GM21526 (cell line): ENCODE results near the gene PRMT1.
A peak's percentile ranks its signal among the peaks of the same experiment; 100 is the strongest.
"Not testable (repeated sequence)": the region's sequence is repeated elsewhere in the genome, so short reads cannot be mapped to it uniquely, and the experiment has no call there.

Source experiments
- ATAC-seq: cut with Tn5 transposase; IDR thresholded peaks from one replicate; pipeline ENCODE4 v1.9.1; 2021; ENCODE audit warnings: moderate library complexity; ENCODE audit not compliant: unreplicated experiment, low FRiP score

Gene PRMT1

DNA sequence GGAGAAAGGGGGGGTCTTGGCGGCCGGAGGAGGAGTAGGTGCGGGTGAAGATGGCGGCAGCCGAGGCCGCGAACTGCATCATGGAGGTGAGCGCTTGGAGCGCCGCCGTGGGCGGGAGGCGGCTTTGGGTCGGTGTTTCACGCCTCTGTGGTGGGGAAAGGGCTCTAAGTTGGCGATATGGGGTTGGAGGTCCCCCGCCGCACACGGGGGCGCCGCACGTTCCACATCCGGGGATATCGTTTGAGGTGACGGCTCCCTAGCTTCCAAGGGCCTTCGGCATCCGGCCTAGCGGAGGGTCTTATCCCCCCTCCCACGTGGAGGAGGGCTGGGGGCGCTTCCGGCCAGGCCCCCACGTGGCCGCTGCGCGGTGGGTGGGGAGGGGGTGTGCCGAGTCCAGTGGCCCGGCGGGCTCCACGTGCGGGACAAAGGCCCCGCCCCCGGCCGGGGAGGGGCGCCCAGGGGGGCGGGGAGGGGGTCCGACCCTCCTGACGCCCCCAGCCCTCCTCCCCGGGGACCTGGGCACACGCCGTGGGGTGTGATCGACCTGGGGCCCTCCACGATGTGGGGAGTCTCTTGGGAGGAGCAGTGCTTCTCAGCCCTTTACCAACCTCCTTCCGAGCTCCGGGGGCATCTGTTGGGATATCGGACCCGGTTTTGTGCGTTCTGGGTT is at the start of gene PRMT1:
Gene PRMT1 (plus strand): TSS at position 41 of the 670 bp plus-strand sequence. CDS start 10 bp downstream, at position 51.
- ATAC-seq: peak; percentile 5

- no peak for ATAC-seq
Observed at GRCh38 chr19:49629659-49630058, 47.4 kb upstream of the PRMT1 start.

GRCh38 chr19:49631014-49631588 is 46.0 kb upstream of the PRMT1 start:
- no peak for ATAC-seq

GRCh38 chr19:49631610-49632192 is 45.4 kb upstream of the PRMT1 start:
- ATAC-seq: no peak

- no peak for ATAC-seq
Observed at GRCh38 chr19:49632576-49632975, 44.5 kb upstream of the PRMT1 start.

GRCh38 chr19:49633273-49633672 is 43.8 kb upstream of the PRMT1 start:
- ATAC-seq: not testable (repeated sequence)

GRCh38 chr19:49635530-49636232 is 41.4 kb upstream of the PRMT1 start:
- no peak for ATAC-seq

DNA sequence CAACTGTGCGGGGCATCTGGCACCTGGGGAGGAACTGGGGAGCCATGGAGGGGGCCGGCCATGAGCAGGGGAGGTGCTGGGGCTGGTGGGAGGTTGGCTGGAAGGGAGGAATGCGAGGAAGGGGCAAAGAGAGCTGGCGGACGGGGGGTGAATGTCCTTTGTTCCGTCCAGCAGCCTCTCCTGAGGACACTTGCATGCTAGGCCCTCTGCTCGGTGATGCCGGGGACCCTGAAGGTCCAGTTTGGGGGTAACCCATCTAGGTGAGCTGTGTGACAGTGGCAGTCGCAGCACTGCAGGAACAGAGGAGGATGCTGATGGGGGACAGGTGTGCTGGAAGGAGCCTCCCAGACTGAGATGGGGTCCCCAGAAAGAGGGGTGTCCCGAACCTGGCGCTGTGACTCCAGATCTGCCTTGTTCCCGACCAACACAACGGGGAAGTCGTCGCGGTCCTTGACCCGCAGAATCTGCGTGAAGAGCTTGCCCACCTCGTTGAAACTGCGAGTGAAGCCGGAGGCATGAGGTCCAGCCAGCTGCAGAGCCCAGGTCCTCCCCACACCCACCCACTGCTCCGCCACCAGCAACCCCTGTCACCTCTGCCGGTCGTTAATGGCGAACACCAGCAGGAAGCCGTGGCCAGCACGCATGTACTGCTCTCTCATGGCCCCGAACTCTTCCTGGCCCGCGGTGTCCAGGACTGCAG is 40.7 kb upstream of the PRMT1 start:
- no peak for ATAC-seq

DNA sequence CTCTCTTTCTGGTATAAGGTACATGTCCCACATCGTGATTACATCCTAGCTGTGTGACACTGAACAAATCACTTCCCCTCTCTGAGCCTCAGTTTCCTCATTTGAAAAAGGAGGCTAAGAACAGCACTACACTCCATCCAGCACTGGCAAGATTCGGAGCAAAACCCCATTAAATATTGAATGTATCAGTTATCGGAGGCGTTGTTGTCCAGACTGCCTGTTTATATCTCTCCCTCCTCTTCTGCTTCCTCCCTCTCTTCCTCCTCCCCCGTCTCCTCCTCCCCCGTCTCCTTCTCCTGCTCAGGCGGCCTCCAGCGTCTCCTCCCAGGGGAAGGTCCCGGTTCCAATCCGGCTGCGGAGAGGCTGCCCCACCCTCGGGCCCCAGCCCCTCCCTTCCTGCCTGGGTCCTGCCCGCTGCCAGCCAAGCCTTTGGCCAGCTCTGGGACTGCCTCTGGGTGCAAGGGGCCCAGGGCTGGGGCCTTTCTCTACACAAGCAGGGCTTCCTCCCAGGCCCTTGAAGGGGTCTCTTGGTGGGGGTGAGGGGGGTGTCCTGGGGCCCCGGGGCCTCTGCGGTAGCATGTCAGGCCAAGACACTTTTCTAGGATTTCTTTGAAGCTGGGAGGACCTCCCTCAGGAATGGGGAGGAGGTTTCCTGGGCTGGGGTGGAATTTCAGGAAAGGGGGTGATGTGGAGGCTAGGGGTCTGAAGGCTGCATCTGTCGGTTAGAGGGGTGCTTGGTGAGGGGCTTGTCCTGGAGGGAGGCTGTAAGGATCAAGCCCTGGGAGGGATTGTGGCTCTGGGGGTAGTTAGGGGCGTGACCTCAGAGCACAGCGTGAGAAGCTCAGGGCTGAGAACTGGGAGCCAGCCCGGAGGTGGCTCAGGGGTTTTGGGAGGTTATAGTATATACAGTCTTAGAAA is 39.0 kb upstream of the PRMT1 start:
- no peak for ATAC-seq

DNA sequence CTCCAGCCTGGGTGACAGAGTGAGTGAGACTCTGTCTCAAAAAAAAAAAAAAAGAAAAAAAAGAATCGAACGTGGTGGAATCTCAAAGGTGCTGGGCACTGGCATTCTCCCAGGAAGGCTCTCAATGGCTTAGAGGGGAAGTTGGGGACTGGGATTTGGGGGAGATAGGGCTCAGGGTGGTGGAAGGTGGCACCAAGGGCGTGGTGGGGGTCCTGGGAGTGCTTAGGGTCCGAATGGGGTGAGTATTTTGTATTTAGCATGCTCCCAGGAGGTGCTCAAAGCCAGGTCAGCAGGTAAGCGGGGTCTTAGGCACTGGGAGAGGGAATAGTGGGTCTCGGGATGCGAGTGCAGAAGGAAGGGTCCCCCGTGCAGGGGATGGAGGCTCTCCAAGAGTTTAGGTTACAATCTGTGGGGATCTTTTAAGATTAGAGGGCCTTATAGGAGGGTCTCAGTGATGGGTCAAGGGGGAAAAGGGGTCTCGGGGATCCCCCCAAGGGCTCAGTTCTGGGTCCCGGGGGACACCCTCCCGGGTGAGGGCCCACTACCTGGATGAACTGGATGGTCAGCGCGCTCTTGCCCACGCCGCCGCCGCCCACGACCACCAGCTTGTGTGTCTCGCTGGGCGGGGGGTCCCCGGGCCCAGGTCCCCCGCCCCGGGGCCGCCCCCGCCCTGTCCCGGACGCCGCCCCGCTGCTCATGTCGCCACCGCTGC is 37.5 kb upstream of the PRMT1 start:
- no peak for ATAC-seq

DNA sequence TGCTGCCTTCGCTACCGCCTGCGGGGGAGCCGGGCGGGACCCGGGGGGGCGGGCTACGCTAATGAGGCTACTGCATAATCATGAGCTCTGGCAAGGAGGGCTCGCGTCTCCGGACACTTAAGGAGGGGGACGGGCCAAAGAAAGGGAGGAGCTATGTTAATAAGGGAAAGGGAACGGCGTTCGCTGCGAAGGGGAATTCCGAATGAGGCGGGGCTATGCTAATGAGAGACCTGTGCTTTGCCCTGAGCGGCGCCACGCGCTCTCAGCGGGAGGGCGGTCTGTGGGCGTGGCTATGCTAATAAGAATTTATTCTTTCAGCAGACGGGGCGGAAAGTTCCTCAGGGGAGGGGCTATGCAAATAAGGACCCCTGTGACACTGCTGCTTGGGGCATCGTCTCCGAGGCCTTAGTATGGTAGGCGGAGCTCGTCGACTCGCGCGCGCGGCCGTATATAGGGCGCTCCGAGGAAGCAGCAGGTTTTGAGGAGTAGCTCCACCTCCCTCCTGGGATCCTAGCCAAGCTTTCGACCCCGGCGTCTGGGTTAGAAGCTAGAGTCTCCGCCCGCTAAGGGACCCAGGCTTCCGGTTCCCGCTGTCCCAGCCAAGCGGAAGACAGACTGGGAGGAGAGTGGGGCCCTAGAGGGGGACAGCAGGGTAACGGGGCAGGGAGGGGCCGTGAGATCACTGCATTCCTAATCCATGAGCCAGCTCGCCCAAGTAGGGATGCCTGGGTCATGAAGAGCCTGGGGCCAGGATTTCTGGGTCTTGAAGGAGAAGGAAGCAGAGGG is 36.8 kb upstream of the PRMT1 start, which contains the start of gene RRAS:
Gene RRAS (minus strand): TSS at position 31 of the 786 bp plus-strand sequence. CDS start 45 bp downstream, outside the sequence.
- peak; percentile 52 for ATAC-seq

DNA sequence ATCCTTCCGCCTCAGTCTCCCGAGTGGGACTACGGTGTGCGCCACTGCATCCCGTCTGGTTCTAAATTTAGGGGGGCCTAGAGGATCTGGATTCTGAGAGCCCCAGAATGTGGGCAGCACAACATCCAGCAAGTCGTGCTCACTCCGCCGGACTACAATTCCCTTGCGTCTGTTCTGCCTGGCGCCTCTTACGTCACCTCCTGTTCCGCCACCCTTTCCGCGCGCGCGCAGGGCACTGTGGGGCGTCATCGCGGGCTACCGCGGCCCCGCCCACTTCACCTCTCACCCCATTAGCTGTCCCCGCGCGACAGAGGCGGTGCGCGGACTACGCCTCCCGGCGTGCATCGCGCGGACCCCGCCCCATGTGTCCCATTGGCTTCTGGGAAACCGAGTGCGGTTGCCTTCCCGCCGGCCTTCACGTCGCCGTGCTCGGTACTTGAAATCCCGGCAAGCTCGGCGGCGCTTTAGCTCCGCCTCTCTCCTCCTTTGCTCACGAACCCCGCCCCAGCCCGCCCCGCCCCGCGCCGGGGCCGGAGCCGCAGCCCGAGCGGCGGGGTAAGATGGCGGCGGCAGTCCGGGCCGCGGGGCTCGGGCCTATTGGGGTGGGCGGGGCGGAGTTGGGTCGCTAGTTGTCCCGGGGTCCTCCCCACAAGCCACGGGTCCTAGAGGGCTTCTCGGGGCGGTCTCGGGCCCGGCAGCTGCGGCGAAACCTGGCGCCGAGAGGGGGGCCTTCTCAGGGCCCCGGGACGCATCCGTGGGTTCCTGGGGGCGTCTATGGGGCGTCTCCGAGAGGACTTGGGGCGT is 35.2 kb upstream of the PRMT1 start, which contains the start of gene SCAF1:
Gene SCAF1 (plus strand): TSS at position 522 of the 804 bp plus-strand sequence. CDS start 2,818 bp downstream, outside the sequence.
- ATAC-seq: peak; percentile 47

GRCh38 chr19:49642492-49643035 is 34.5 kb upstream of the PRMT1 start:
- ATAC-seq: no peak

GRCh38 chr19:49643466-49643865 is 33.6 kb upstream of the PRMT1 start:
- ATAC-seq: no peak

- ATAC-seq: no peak
Observed at GRCh38 chr19:49645592-49645991, 31.5 kb upstream of the PRMT1 start.

GRCh38 chr19:49645995-49646394 is 31.1 kb upstream of the PRMT1 start:
- no peak for ATAC-seq

GRCh38 chr19:49646586-49646985 is 30.5 kb upstream of the PRMT1 start:
- no peak for ATAC-seq
